GM21529 (cell line): ENCODE measurements around the gene VWA3B.
"Not testable (repeated sequence)": the region's sequence is repeated elsewhere in the genome, so short reads cannot be mapped to it uniquely, and the experiment has no call there.

Source experiments
- ATAC-seq: cut with Tn5 transposase; IDR thresholded peaks from one replicate; pipeline ENCODE4 v1.9.1; 2021; ENCODE audit not compliant: unreplicated experiment

The VWA3B gene

GRCh38 chr2:98241592-98241991 lies 154.6 kb downstream of the VWA3B start:
- no peak for ATAC-seq

- no peak for ATAC-seq
Measured at GRCh38 chr2:98242003-98242402, 155.0 kb downstream of the VWA3B start.

- no peak for ATAC-seq
Measured at GRCh38 chr2:98245491-98245890, 158.5 kb downstream of the VWA3B start.

GRCh38 chr2:98247383-98247782 lies 160.4 kb downstream of the VWA3B start:
- ATAC-seq: no peak

DNA sequence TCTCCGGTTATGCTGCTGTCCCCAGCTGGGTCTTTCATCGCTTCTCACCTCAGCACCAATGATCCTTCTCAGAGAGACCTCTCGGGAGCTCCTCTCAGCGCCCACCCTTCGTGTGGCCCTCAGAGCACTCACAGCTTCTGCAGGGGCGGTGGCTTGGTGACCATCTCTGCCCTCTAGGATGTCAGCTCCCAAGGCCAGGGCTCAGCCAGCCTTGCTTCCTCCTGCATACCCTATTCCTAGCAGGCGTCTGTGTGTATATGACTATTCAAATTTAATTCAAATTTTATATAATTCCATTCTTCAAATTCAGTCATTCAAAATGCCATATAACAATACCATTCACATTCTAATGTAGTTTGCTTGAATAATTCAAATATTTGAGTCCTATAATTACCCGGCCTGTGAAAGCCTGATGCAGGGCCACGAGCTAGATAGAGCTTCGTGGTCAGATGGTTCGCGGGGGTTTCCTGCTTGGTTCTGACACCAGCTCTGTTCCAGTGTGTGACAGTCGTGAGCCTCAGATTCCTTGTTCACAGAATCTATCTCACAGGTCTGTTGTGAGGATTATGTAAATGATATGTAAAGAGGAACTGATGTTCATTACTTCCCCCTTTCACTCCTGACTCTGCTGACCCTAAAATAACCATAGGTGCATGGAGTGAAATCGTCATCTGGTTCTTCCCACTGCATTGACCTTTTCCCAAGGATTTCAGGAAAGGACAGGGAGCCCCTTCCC lies 165.2 kb downstream of the VWA3B start:
- ATAC-seq: no peak

GRCh38 chr2:98253461-98254070 lies 166.6 kb downstream of the VWA3B start:
- no peak for ATAC-seq

DNA sequence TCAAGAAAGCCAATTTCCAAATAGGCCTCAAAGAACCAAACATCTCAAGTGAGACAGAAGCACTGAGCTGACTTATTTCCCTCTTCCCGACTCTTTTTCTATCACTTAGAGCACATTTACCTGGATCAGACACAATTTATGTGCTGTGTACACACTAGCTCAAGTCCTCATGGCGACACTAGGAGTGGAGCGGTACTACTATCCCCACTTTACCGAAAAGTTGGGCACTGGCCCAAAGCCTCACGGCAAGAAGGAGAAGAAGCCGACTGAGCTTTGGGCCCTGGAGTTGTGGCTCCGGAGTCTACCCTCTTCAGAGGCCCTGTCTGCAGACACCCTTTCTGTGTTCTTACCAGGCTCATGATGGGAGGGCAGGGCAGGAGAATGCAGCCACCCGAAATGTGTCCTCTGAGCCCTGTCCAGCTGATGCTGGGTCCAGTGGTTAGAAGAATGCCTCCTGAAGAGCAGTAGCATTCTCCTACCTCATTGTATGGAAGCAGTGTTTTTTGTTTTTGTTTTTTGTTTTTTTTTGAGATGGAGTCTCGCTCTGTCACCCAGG lies 167.6 kb downstream of the VWA3B start:
- no peak for ATAC-seq

- ATAC-seq: no peak
Measured at GRCh38 chr2:98258906-98259305, 171.9 kb downstream of the VWA3B start.

DNA sequence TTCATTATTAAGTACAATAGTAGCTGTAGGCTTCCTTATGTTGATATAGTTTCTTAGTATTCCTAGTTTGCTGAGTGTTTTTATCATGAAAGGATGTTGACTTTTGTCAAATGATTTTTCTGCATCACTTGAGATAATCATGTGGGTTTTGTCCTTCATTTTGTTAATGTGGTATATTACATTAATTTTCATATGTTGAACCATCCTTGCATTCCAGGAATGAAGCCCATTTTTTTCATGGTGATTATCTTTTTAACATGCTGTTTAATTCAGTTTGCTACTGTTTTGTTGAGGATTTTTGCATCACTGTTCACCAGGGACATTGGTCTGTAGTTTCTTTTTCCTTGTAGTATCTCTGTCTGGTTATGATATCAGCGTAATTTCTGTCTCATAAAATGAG lies 176.4 kb downstream of the VWA3B start:
- ATAC-seq: no peak

- ATAC-seq: not testable (repeated sequence)
Measured at GRCh38 chr2:98268225-98268624, 181.3 kb downstream of the VWA3B start.

DNA sequence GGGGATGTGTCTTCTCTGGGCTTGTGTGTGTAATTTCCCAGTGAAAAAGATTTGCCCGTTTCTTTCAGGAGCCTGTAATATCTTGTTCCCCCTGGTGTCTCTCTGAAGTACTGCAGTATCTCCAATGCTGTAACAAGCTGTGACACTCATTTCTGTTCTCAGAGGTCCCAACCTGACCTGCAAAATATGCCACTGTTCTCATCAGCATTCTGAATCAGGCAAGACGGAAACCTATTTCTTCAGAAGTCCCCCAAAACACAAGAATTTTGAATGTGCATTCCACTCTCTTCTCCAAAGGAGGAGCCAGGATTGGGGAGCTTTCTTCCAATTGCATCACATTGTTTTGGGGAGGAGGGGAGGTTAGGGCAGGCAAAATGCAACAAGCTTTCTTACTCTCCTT lies 182.3 kb downstream of the VWA3B start:
- ATAC-seq: no peak

- ATAC-seq: no peak
Measured at GRCh38 chr2:98269830-98270229, 182.9 kb downstream of the VWA3B start.

DNA sequence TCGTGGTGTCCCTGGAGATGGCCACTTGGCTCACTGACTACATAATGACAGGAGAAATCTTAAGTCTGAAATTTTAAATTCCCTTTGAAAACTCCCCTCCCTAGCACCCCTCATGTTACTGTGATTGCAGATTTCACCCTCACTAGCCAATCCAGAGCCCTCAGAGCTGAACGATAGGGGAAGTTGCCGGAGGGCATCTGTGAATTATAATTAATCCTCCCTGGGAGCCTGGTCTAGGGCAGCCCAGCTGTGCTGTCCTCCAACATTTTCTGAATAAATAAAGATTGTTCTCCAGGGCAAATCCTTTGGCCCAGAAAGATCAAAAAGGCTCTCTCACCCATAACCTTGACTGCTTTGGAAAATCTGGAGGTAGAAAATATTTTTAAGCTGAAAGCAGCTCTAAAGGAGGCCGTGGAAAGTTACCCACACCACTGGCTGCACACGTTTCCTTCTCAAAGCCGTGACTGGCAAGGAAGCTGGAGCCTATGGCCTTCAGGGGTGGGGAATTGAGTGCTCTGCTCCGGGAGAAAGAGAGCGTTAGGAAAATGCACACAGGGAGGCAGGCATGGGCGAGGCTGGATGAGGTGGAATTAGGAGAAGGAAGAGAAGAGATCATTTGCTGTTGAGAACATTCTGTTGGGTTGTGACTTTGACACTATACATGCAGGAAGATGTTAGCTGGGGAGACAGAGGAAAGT lies 190.3 kb downstream of the VWA3B start:
- ATAC-seq: no peak

- no peak for ATAC-seq
Measured at GRCh38 chr2:98278074-98278473, 191.1 kb downstream of the VWA3B start.

- ATAC-seq: no peak
Measured at GRCh38 chr2:98280376-98281102, 193.6 kb downstream of the VWA3B start.

- no peak for ATAC-seq
Measured at GRCh38 chr2:98281607-98282006, 194.6 kb downstream of the VWA3B start.

DNA sequence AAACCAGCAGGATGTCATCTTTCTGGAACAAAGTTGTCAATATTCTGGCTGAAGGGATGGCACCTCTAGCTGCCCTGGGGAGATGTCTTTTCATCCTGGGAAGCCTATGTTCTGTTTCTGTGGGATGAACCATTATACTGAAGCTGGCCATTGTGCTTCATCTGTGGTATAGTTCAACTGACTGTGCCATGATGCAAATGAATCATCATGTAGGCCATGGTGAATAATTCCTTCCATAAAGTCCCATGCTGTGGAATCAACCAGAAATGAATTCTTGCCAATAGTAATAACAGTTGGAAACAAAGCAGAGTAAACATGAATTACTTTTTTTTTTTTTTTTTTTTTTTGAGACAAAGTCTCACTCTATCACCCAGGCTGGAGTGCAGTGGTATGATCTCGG lies 195.1 kb downstream of the VWA3B start:
- ATAC-seq: no peak

DNA sequence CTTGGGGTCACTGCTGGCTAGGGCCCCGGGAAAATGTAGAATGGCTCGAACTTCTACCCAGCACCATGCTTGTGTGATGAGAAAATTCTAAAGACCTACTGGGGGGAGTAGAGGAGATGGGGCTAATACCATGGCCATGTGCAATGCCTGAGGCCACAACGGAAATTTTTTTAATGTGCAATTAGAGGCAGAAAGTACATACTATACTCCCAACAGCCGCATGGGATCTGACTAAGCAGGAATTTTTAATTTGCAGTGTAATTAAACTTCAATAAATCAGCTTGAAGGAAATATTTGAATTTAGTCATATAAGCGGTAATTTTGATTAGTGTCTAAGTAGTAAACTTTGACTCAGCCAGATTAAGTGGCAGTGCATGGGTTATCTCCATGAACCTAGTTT lies 206.1 kb downstream of the VWA3B start:
- no peak for ATAC-seq

- ATAC-seq: no peak
Measured at GRCh38 chr2:98293931-98294687, 207.1 kb downstream of the VWA3B start.

GRCh38 chr2:98294711-98295110 lies 207.7 kb downstream of the VWA3B start:
- ATAC-seq: no peak

DNA sequence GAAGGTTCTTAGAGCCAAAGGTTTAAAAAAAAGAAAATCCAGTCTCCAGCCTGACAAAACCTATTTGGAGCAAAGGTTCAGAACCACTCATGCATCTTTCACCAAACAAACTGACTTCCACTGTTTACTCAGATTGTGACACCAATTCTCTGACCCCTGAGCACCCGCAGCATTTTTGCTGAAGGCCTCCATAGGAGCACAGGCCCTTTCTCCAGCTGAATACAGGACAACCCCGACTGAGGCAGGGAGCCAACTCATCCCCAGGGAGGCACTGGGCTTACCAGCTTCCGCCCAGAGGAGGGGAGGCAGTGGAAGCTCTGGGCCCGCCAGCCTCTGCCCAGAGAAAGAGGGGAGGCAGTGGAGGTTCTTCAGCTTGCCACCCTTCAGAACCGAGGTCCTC lies 208.3 kb downstream of the VWA3B start:
- no peak for ATAC-seq
